SJCRH30 (cell line): ENCODE data around the gene SH2D3C. TPM values are rescaled to one million over a fixed set of nuclear protein-coding genes. Genes with fewer than 3 reads are reported as not detected.

ENCODE experiments used
- DNase-seq, 2 experiments: peaks; one replicate each; pipeline ENCODE4 v3.0.0-alpha.2; 2015 to 2020
- H3K27ac ChIP-seq: fragments of 250-450 bp; sonication (Bioruptor Pico); 2 replicates; pipeline ENCODE4 v1.5.1; 2020; ENCODE audit warnings: mild to moderate bottlenecking, moderate library complexity
- H3K27me3 ChIP-seq: fragments of 250-450 bp; sonication (Bioruptor Pico); 2 replicates; pipeline ENCODE4 v1.5.1; 2020; ENCODE audit warnings: mild to moderate bottlenecking, moderate library complexity
- H3K36me3 ChIP-seq: fragments of 250-450 bp; sonication (Bioruptor Pico); 2 replicates; pipeline ENCODE4 v1.5.1; 2020; ENCODE audit warnings: mild to moderate bottlenecking, moderate library complexity
- H3K4me1 ChIP-seq: fragments of 250-450 bp; sonication (Bioruptor Pico); 2 replicates; pipeline ENCODE4 v1.5.1; 2020; ENCODE audit warnings: mild to moderate bottlenecking, moderate library complexity
- H3K4me3 ChIP-seq: fragments of 250-450 bp; sonication (Bioruptor Pico); 2 replicates; pipeline ENCODE4 v1.5.1; 2020; ENCODE audit warnings: mild to moderate bottlenecking, moderate library complexity
- H3K9me3 ChIP-seq: fragments of 250-450 bp; sonication (Bioruptor Pico); replicated peaks from 2 replicates; pipeline ENCODE4 v1.5.1; 2020; ENCODE audit warnings: mild to moderate bottlenecking, moderate library complexity
- total RNA-seq: library from RNA; depleted of rRNA; stranded (reverse); fragments of >200 nt; shearing (Covaris generic); gene quantifications from 2 replicates; pipeline ENCODE4 v1.2.3, GENCODE V29; 2014; rRNA removed

The SH2D3C gene
- total RNA-seq, 1 experiment from 2014 or later = 0.99 TPM

- no peak for DNase-seq
Observed at GRCh38 chr9:127692071-127692470, 86.4 kb downstream of the SH2D3C start.

GRCh38 chr9:127690735-127691134, 87.7 kb downstream of the SH2D3C start:
- H3K27ac ChIP-seq = no peak overlapping the region
- DNase-seq = no peak
- H3K27me3 ChIP-seq = no peaks in the 10 kb centered on the region; the same call in 1 of the 2 replicates
- H3K9me3 ChIP-seq = no peaks in the 10 kb centered on the region
- H3K4me3 ChIP-seq = no peak overlapping the region
- peaks cover 4% of the 10 kb centered on the region; the same call in 1 of the 2 replicates for H3K4me1 ChIP-seq
- H3K36me3 ChIP-seq = no peaks in the 10 kb centered on the region

More at GRCh38 chr9:127692071-127692470, 86.4 kb downstream of the SH2D3C start:
- Histone ChIP-seq H3K27ac (no peak overlapping the region), H3K27me3 (no peaks in the 10 kb centered on the region; the same call in 1 of the 2 replicates), H3K4me3 (no peak overlapping the region), H3K9me3 (no peaks in the 10 kb centered on the region), H3K36me3 (no peaks in the 10 kb centered on the region), H3K4me1 (peaks cover 4% of the 10 kb centered on the region; the same call in 1 of the 2 replicates)

GRCh38 chr9:127689329-127690000, 89.0 kb downstream of the SH2D3C start:
- Histone ChIP-seq H3K27me3 (no peaks in the 10 kb centered on the region), H3K27ac (no peak overlapping the region), H3K36me3 (no peaks in the 10 kb centered on the region), H3K4me3 (no peak overlapping the region), H3K9me3 (no peaks in the 10 kb centered on the region), H3K4me1 (peaks cover 5% of the 10 kb centered on the region; the same call in 1 of the 2 replicates)
- no peak for DNase-seq

Other genes starting within 250 kb of the SH2D3C start
- 3.6 and 5.2 TPM in 2 replicates for gene STXBP1, start 166.4 kb downstream of the SH2D3C start, total RNA-seq
- gene CFAP157, start 71.7 kb downstream of the SH2D3C start, total RNA-seq = not detected in 2 replicates
- gene PTRH1, start 63.0 kb downstream of the SH2D3C start, total RNA-seq = 4.3 and 7.0 TPM in 2 replicates
- gene TTC16, start 62.6 kb downstream of the SH2D3C start, total RNA-seq = not detected in 2 replicates
- gene TOR2A, start 43.4 kb downstream of the SH2D3C start, total RNA-seq = 3.9 and 5.8 TPM in 2 replicates
- 19.2 and 21.8 TPM in 2 replicates for gene CDK9, start 7.4 kb upstream of the SH2D3C start, total RNA-seq
- 32.0 and 39.4 TPM in 2 replicates for gene FPGS, start 24.2 kb upstream of the SH2D3C start, total RNA-seq
- 16.4 and 16.6 TPM in 2 replicates for gene ENG, start 76.0 kb upstream of the SH2D3C start, total RNA-seq
- gene AK1, start 99.0 kb upstream of the SH2D3C start, total RNA-seq = 31.4 and 36.4 TPM in 2 replicates
- gene ST6GALNAC6, start 120.9 kb upstream of the SH2D3C start, total RNA-seq = 59.9 and 61.5 TPM in 2 replicates
- gene ST6GALNAC4, start 138.4 kb upstream of the SH2D3C start, total RNA-seq = 19.6 and 24.3 TPM in 2 replicates
- 0.20 and 0.51 TPM in 2 replicates for gene PIP5KL1, start 152.1 kb upstream of the SH2D3C start, total RNA-seq
- gene DPM2, start 159.2 kb upstream of the SH2D3C start, total RNA-seq = 44.7 and 46.4 TPM in 2 replicates
- 4.0 and 5.0 TPM in 2 replicates for gene EEIG1, start 202.3 kb upstream of the SH2D3C start, total RNA-seq